WTC11 (cell line): Measurements from ENCODE around the gene ZNF213.

Source experiments
- E2F5 ChIP-seq: sonication (generic); formaldehyde crosslinking; IDR thresholded peaks from 2 replicates; pipeline ENCODE4 v1.8.1; 2022; ENCODE audit warnings: mild to moderate bottlenecking, moderate library complexity, missing genetic modification reagents
- FOXJ3 ChIP-seq: sonication (generic); formaldehyde crosslinking; IDR thresholded peaks from 2 replicates; pipeline ENCODE4 v1.9.0; 2021; ENCODE audit warnings: missing genetic modification reagents, mild to moderate bottlenecking, borderline replicate concordance
- NFE2L1 ChIP-seq: sonication (generic); formaldehyde crosslinking; IDR thresholded peaks from 2 replicates; pipeline ENCODE4 v1.8.1; 2023; ENCODE audit warnings: missing genetic modification reagents
- SMAD3 ChIP-seq: sonication (generic); formaldehyde crosslinking; IDR thresholded peaks from 2 replicates; pipeline ENCODE4 v1.8.0; 2022; ENCODE audit warnings: missing genetic modification reagents, mild to moderate bottlenecking, borderline replicate concordance
- SP1 ChIP-seq: sonication (generic); formaldehyde crosslinking; conservative IDR thresholded peaks from 2 replicates; pipeline ENCODE4 v1.8.1; 2022; ENCODE audit warnings: missing genetic modification reagents
- USF2 ChIP-seq: sonication (generic); formaldehyde crosslinking; IDR thresholded peaks from 2 replicates; pipeline ENCODE4 v1.8.1; 2023; ENCODE audit warnings: mild to moderate bottlenecking, missing genetic modification reagents, moderate library complexity
- TF ChIP-seq, protein P1 (sequence below): sonication (generic); formaldehyde crosslinking; IDR thresholded peaks from 2 replicates; pipeline ENCODE4 v1.8.0; 2023; ENCODE audit warnings: missing genetic modification reagents, mild to moderate bottlenecking, borderline replicate concordance

- TF ChIP-seq SMAD3 (CRISPR knock-in tag) (no peak), E2F5 (no peak), FOXJ3 (CRISPR knock-in tag) (no peak), SP1 (CRISPR knock-in tag) (no peak), USF2 (no peak), NFE2L1 (CRISPR knock-in tag) (no peak)
- TF ChIP-seq, protein P1, sequence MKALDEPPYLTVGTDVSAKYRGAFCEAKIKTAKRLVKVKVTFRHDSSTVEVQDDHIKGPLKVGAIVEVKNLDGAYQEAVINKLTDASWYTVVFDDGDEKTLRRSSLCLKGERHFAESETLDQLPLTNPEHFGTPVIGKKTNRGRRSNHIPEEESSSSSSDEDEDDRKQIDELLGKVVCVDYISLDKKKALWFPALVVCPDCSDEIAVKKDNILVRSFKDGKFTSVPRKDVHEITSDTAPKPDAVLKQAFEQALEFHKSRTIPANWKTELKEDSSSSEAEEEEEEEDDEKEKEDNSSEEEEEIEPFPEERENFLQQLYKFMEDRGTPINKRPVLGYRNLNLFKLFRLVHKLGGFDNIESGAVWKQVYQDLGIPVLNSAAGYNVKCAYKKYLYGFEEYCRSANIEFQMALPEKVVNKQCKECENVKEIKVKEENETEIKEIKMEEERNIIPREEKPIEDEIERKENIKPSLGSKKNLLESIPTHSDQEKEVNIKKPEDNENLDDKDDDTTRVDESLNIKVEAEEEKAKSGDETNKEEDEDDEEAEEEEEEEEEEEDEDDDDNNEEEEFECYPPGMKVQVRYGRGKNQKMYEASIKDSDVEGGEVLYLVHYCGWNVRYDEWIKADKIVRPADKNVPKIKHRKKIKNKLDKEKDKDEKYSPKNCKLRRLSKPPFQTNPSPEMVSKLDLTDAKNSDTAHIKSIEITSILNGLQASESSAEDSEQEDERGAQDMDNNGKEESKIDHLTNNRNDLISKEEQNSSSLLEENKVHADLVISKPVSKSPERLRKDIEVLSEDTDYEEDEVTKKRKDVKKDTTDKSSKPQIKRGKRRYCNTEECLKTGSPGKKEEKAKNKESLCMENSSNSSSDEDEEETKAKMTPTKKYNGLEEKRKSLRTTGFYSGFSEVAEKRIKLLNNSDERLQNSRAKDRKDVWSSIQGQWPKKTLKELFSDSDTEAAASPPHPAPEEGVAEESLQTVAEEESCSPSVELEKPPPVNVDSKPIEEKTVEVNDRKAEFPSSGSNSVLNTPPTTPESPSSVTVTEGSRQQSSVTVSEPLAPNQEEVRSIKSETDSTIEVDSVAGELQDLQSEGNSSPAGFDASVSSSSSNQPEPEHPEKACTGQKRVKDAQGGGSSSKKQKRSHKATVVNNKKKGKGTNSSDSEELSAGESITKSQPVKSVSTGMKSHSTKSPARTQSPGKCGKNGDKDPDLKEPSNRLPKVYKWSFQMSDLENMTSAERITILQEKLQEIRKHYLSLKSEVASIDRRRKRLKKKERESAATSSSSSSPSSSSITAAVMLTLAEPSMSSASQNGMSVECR (CRISPR knock-in tag) = no peak
Measured at GRCh38 chr16:3119286-3119685, 15.5 kb upstream of the ZNF213 start.
